ENCODE results near the gene MAGOHB.
"Not testable (repeated sequence)": the region's sequence is repeated elsewhere in the genome, so short reads cannot be mapped to it uniquely, and the experiment has no call there.

Gene MAGOHB

DNA sequence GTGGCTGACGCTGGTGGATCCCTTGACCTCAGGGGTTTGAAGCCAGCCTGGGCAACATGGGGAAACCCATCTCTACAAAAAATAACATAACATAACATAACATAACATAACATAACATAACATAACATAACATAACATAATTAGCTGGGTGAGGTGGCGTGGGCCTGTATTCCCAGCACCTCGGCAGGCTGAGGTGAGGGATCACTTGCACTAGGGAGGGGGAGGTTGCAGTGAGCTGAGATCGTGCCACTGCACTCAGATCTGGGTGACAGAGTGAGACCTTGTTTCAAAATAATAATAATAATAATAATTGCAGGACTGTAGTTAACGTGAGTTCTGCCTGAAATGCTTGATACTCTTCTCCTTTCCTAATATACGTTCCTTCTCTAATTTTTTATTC is 1.3 kb downstream of the MAGOHB start:
- DNase-seq (ENCODE audit: low read depth) = no peak

DNA sequence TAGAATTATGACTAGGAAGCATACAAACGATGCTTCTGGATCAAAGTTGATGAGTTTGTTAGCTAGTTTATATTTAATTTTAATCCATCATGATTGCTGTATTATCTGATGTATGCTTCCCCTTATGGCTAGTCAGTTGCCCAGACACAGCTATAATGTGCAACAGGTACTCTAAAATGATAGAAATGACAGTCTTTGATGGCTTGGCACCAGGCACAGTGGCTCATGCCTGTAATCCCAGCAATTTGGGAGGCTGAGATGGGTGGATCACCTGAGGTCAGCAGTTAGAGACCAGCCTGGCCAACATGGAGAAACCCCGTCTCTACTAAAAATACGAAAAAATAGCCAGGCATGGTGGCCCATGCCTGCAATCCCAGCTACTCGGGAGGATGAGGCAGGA is 2.2 kb downstream of the MAGOHB start:
- DNase-seq (ENCODE audit: low read depth) = not testable (repeated sequence)

GRCh38 chr12:10610188-10610587 is 3.2 kb downstream of the MAGOHB start:
- no peak for DNase-seq (ENCODE audit: low read depth)

DNA sequence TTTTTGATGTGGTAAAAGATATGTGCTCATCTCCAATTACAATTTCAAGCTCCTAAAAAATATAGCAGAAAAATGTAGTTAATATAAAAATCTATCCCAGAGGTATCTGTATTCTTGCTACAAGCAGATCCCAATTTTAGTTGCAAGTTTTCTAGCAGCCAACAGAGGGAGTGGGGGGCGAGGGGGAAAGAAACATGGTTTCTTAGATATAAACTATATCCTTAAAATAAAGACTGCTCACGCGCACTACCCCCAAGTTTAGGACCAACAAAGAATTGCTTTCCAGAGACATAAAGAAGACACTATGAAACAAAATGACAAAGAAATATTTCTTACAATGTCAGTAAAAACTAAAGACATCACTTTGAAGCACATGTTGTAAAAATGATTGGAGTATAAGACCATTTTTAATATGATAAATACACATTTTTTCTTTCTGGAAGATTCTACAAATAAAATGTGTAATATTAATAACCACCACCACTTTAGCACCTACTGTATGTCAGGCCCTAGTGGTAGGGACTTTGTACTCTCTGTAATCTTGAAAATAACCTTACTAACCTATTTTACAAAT is 5.4 kb downstream of the MAGOHB start:
- no peak for DNase-seq (ENCODE audit: low read depth)

GRCh38 chr12:10601860-10602259 is 11.5 kb downstream of the MAGOHB start:
- no peak for DNase-seq (ENCODE audit: low read depth)

- no peak for DNase-seq (ENCODE audit: low read depth)
Measured at GRCh38 chr12:10600988-10601387, 12.4 kb downstream of the MAGOHB start.

DNA sequence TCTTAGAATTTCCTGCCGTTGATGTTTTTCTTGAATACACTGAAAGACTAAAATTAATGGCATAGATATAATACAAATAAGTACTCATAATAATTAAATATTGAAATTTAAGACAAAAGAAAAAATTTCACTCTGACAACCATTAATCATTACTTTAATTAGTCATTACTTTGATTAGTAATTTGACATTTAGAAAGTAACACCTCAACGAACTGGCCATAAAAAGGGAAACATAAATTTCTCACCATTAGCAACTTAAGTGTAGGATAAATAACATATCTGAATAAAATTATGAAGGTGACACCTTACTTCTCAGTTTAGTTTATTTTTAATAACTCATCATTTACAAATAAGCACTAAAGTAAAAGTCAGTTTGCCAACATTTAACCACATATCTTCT is 17.5 kb downstream of the MAGOHB start:
- no peak for DNase-seq (ENCODE audit: low read depth)

DNA sequence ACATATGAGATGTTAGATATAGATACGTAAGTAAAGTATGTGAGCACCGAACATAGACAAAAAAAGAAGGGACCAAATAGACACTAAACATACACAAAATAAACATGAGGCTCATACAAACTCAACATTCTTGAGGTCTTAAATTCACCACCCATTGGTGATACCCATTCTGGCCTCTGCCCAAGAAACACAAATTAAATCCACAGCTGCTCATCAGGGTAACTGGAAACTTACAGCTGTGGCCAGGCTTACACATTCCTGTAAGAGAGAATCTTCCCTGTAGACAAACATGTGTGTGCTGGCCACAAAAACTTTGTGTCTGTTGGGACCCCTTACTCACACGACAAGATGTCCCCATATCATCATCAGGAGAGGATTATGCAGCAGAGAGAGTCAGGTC is 22.4 kb downstream of the MAGOHB start:
- DNase-seq (ENCODE audit: low read depth) = no peak

GRCh38 chr12:10584415-10584814 is 29.0 kb downstream of the MAGOHB start:
- no peak for DNase-seq (ENCODE audit: low read depth)

DNA sequence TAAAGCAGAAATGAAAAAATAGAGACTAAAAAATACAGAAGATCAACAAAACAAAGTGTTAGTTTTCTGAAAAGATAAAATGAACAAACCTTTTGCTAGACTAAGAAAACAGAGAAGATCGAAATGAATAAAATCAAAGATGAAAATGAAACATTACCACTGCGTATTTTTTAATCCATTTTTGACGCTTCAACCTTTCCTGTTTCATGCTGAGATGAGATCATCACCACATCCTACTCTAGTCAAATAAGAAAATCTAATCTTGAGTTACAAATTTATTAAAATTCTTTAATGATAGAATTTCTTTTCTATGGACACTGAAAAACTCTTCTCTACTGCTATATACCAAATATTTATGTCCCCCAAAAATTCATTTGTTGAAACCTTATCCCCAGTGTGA is 30.7 kb downstream of the MAGOHB start:
- DNase-seq (ENCODE audit: low read depth) = no peak

GRCh38 chr12:10582133-10582532 is 31.3 kb downstream of the MAGOHB start:
- DNase-seq (ENCODE audit: low read depth) = not testable (repeated sequence)

DNA sequence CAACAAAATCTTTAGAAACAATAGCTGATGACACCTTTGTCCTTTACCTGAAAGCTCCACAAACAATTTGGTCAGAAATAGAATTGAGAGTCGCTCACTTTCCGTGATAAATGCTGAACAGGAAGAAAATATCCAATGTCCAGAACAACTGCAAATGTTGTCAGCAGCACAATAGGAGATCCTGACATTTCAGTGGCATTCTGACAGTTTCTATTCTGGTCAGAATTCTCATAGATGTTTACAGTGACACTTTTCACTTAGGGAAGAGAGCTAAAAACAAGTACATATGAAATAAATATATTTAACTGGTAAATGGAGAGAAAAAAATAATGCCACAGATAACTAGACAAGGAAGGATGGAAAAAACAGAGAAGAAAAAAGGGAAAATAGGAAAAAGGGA is 39.1 kb downstream of the MAGOHB start:
- no peak for DNase-seq (ENCODE audit: low read depth)

GRCh38 chr12:10572021-10572490 is 41.4 kb downstream of the MAGOHB start:
- not testable (repeated sequence) for DNase-seq (ENCODE audit: low read depth)

DNA sequence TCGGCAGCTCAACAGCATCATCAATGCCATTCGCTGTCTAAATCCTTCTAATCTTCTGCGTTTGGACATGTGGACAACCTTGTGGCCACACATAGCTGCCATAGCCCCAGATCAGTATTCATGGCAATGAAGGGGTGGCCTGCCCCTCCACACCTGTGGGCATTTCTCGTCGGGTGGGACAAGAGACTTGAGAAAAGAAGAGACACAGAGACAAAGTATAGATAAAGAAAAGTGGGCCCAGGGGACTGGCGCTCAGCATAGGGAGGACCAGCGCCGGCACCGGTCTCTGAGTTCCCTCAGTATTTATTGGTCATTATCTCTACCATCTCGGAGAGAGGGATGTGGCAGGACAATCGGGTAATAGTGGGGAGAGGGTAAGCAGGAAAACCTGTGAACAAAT is 42.3 kb downstream of the MAGOHB start:
- no peak for DNase-seq (ENCODE audit: low read depth)

DNA sequence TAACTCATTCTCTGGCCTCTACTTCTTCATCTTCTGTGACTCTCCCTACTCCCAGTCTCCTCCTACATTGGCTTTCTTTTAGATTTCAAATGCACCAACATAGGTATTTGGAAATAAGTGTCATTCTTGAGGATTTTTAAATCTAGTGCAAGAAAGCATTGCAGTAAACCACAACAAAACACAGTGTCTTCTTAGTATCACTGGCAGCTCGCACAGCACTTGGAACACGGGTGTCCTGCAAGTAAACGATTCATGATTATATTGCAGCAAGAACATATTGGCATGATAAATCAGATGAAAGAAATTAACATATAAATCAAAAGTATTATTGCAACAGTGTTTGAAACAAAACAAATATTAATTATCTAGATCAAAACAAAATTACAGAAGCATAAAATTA is 45.6 kb downstream of the MAGOHB start:
- DNase-seq (ENCODE audit: low read depth) = no peak

GRCh38 chr12:10563966-10564365 is 49.4 kb downstream of the MAGOHB start:
- DNase-seq (ENCODE audit: low read depth) = no peak

DNA sequence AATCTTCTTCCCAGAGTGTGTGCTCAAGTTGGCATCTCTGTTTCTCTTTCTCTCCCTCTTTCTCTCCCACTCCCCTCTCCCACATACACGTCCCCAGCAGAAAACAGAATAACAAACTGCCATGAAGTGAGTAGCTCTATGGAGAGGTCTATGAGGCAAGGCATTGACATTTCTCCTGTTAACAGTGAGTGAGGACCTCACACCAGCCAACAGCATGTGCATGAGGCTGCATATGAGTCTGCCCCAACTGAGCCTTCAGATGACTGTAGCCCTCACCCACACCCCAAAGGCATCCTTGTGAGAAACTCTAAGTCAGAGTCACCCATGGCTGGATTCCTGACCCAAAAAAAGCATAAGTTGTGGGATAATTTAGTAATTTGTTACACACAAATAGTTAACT is 50.4 kb downstream of the MAGOHB start:
- no peak for DNase-seq (ENCODE audit: low read depth)

GRCh38 chr12:10562306-10562933 is 51.0 kb downstream of the MAGOHB start:
- no peak for DNase-seq (ENCODE audit: low read depth)

GRCh38 chr12:10559244-10559643 is 54.2 kb downstream of the MAGOHB start:
- no peak for DNase-seq (ENCODE audit: low read depth)

DNA sequence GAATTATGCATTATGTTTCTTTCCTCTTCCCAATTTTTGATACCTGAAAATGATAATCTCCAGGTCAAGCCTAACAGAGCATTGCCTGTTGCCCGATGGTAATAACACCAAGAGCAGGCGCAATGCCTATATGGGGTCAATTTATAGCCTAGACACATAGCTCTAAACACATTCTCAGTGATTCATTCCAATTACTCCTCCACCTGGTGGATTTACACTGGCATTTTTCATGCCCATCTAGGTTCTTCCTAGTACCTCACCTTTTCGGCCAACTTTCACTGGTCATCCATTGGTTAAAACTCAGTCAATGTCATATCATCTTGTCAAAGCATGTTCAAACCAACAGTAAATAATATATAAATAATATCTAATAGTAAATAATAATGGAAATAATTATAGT is 54.6 kb downstream of the MAGOHB start:
- no peak for DNase-seq (ENCODE audit: low read depth)

DNA sequence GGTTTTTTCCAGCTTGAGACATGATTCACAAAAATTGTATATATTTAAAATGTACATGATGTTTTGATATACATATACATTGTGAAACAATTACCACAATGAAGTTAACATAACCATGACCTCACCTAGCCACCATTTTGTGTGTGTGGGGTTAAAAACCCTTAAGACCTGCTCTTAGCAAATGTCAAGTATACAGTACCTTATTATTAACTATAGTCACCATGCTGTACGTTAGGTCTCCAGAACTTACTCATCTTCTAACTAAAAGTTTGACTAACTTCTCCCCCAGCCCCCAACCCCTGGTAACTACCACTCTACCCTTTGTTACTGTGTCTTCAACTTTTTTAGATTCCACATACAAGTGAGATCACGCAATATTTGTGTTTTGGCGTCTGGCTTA is 55.1 kb downstream of the MAGOHB start:
- DNase-seq (ENCODE audit: low read depth) = no peak

GRCh38 chr12:10557766-10558165 is 55.6 kb downstream of the MAGOHB start:
- DNase-seq (ENCODE audit: low read depth) = no peak

- no peak for DNase-seq (ENCODE audit: low read depth)
Measured at GRCh38 chr12:10557329-10557728, 56.1 kb downstream of the MAGOHB start.

All from T-helper 22 cell (primary cell).